ENCODE measurements around the gene ADAMTS6. TPM values are rescaled to one million over a fixed set of nuclear protein-coding genes. Genes with fewer than 3 reads are reported as not detected.

The ADAMTS6 gene
- total RNA-seq, 2 experiments from 2014 or later, result 2.0 to 2.6 TPM

GRCh38 chr5:65355301-65355700, 126.4 kb downstream of the ADAMTS6 start:
- DNase-seq (no peak), ATAC-seq (ENCODE audit: poor library complexity) (no peak)
- H3K27me3 Mint-ChIP-seq, result peaks cover 12% of the 10 kb centered on the region
- CTCF ChIA-PET, result no interaction called here
- no peaks in the 10 kb centered on the region for H3K9me3 ChIP-seq (ENCODE audit: control insufficient read depth in 1 of 2, insufficient read depth in 1 of 2, low read length in 2 of 2)
- H3K27ac ChIP-seq (ENCODE audit: low read depth in 1 of 2, low read length in 2 of 2), result no peak overlapping the region
- H3K27me3 ChIP-seq (ENCODE audit: control insufficient read depth in 1 of 2, insufficient read depth in 2 of 2, low read length in 2 of 2), result no peaks in the 10 kb centered on the region
- H3K27ac Mint-ChIP-seq, result no peak overlapping the region
- no peak overlapping the region for H3K4me3 ChIP-seq (ENCODE audit: low read length)
- intact Hi-C loops (cut with DNase I, micrococcal nuclease), result no loop called here
- no peaks in the 10 kb centered on the region for H3K4me1 Mint-ChIP-seq (ENCODE audit: low read depth)
- TF ChIP-seq, protein P1, sequence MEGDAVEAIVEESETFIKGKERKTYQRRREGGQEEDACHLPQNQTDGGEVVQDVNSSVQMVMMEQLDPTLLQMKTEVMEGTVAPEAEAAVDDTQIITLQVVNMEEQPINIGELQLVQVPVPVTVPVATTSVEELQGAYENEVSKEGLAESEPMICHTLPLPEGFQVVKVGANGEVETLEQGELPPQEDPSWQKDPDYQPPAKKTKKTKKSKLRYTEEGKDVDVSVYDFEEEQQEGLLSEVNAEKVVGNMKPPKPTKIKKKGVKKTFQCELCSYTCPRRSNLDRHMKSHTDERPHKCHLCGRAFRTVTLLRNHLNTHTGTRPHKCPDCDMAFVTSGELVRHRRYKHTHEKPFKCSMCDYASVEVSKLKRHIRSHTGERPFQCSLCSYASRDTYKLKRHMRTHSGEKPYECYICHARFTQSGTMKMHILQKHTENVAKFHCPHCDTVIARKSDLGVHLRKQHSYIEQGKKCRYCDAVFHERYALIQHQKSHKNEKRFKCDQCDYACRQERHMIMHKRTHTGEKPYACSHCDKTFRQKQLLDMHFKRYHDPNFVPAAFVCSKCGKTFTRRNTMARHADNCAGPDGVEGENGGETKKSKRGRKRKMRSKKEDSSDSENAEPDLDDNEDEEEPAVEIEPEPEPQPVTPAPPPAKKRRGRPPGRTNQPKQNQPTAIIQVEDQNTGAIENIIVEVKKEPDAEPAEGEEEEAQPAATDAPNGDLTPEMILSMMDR (IDR thresholded peaks at IDR 0.05), result no peak
- no peaks in the 10 kb centered on the region for H3K9me3 Mint-ChIP-seq
- H3K4me3 Mint-ChIP-seq, result no peak overlapping the region
- no peaks in the 10 kb centered on the region for H3K4me1 ChIP-seq (ENCODE audit: insufficient read depth, low read length)
- no peaks in the 10 kb centered on the region for H3K36me3 Mint-ChIP-seq (ENCODE audit: low read depth)
- POLR2A ChIA-PET, result no interaction called here
- H3K36me3 ChIP-seq (ENCODE audit: insufficient read depth, low read length), result no peaks in the 10 kb centered on the region

GRCh38 chr5:65341835-65342234, 139.9 kb downstream of the ADAMTS6 start:
- no peaks in the 10 kb centered on the region for H3K4me1 ChIP-seq (ENCODE audit: insufficient read depth, low read length)
- Mint-ChIP-seq H3K9me3 (peaks cover 21% of the 10 kb centered on the region), H3K27ac (no peak overlapping the region), H3K27me3 (no peaks in the 10 kb centered on the region), H3K4me1 (ENCODE audit: low read depth) (no peaks in the 10 kb centered on the region), H3K4me3 (no peak overlapping the region), H3K36me3 (ENCODE audit: low read depth) (peaks cover 5% of the 10 kb centered on the region)
- no peak overlapping the region for H3K4me3 ChIP-seq (ENCODE audit: low read length)
- intact Hi-C loops (cut with DNase I, micrococcal nuclease), result no loop called here
- no peak overlapping the region for H3K27ac ChIP-seq (ENCODE audit: low read depth in 1 of 2, low read length in 2 of 2)
- no peaks in the 10 kb centered on the region for H3K27me3 ChIP-seq (ENCODE audit: control insufficient read depth in 1 of 2, insufficient read depth in 2 of 2, low read length in 2 of 2)
- TF ChIP-seq, protein P1 (IDR thresholded peaks at IDR 0.05), result no peak
- DNase-seq (no peak), ATAC-seq (ENCODE audit: poor library complexity) (no peak)
- POLR2A ChIA-PET, result no interaction called here
- no peaks in the 10 kb centered on the region for H3K36me3 ChIP-seq (ENCODE audit: insufficient read depth, low read length)
- H3K9me3 ChIP-seq (ENCODE audit: control insufficient read depth in 1 of 2, insufficient read depth in 1 of 2, low read length in 2 of 2), result peaks cover 8 to 30% of the 10 kb centered on the region in 2 experiments
- CTCF ChIA-PET, result no interaction called here

GRCh38 chr5:65338606-65339151, 143.0 kb downstream of the ADAMTS6 start:
- ChIA-PET CTCF (no interaction called here), POLR2A (no interaction called here)
- H3K27me3 ChIP-seq (ENCODE audit: control insufficient read depth in 1 of 2, insufficient read depth in 2 of 2, low read length in 2 of 2), result no peaks in the 10 kb centered on the region
- no peak overlapping the region for H3K27ac ChIP-seq (ENCODE audit: low read depth in 1 of 2, low read length in 2 of 2)
- no peaks in the 10 kb centered on the region for H3K36me3 ChIP-seq (ENCODE audit: insufficient read depth, low read length)
- ATAC-seq (ENCODE audit: poor library complexity) (no peak), DNase-seq (peak in 1 of 14 experiments; percentile 4)
- Mint-ChIP-seq H3K9me3 (peaks cover 17% of the 10 kb centered on the region), H3K36me3 (ENCODE audit: low read depth) (peaks cover 5% of the 10 kb centered on the region), H3K27ac (no peak overlapping the region), H3K27me3 (no peaks in the 10 kb centered on the region), H3K4me1 (ENCODE audit: low read depth) (no peaks in the 10 kb centered on the region), H3K4me3 (no peak overlapping the region)
- TF ChIP-seq, protein P1 (IDR thresholded peaks at IDR 0.05), result no peak
- no peak overlapping the region for H3K4me3 ChIP-seq (ENCODE audit: low read length)
- H3K9me3 ChIP-seq (ENCODE audit: control insufficient read depth in 1 of 2, insufficient read depth in 1 of 2, low read length in 2 of 2), result peaks cover 8 to 30% of the 10 kb centered on the region in 2 experiments
- intact Hi-C loops (cut with DNase I, micrococcal nuclease), result no loop called here
- no peaks in the 10 kb centered on the region for H3K4me1 ChIP-seq (ENCODE audit: insufficient read depth, low read length)

Measured in CD4-positive, alpha-beta T cell (primary cell).